ENCODE results near the gene ZNF217.
"Not testable (repeated sequence)": the region's sequence is repeated elsewhere in the genome, so short reads cannot be mapped to it uniquely, and the experiment has no call there.

DNA sequence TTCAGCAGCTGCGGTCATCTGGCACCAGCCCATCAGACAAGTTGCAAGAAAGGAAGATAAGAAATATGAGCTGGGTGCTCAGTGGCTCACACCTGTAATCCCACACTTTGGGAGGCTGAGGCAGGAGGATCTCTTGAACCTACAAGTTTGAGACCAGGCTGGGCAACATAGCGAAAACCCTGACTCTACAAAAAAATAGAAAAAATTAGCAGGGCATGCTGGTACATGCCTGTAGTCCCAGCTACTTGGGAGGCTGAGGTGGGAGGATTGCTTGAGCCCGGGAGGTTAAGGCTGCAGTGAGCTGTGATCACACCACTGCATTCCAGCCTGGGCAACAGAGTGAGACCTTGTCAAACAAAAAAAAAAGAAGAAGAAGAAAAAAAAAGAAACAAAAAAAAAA lies 57.3 kb downstream of the ZNF217 start:
- TF ChIP-seq, protein P1, sequence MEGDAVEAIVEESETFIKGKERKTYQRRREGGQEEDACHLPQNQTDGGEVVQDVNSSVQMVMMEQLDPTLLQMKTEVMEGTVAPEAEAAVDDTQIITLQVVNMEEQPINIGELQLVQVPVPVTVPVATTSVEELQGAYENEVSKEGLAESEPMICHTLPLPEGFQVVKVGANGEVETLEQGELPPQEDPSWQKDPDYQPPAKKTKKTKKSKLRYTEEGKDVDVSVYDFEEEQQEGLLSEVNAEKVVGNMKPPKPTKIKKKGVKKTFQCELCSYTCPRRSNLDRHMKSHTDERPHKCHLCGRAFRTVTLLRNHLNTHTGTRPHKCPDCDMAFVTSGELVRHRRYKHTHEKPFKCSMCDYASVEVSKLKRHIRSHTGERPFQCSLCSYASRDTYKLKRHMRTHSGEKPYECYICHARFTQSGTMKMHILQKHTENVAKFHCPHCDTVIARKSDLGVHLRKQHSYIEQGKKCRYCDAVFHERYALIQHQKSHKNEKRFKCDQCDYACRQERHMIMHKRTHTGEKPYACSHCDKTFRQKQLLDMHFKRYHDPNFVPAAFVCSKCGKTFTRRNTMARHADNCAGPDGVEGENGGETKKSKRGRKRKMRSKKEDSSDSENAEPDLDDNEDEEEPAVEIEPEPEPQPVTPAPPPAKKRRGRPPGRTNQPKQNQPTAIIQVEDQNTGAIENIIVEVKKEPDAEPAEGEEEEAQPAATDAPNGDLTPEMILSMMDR (IDR thresholded peaks at IDR 0.05; ENCODE audit: low read length): not testable (repeated sequence)
- not testable (repeated sequence) for TF ChIP-seq EZH2 (IDR thresholded peaks at IDR 0.05; ENCODE audit: borderline replicate concordance, low read length)
